Eye (tissue), 1 donor: ENCODE data around the gene ZFAND6.
"Not testable (repeated sequence)": the region's sequence is repeated elsewhere in the genome, so short reads cannot be mapped to it uniquely, and the experiment has no call there.

Experiments
- DNase-seq: peaks from one replicate; pipeline ENCODE4 v3.0.0-alpha.2; 2015

Gene ZFAND6

DNA sequence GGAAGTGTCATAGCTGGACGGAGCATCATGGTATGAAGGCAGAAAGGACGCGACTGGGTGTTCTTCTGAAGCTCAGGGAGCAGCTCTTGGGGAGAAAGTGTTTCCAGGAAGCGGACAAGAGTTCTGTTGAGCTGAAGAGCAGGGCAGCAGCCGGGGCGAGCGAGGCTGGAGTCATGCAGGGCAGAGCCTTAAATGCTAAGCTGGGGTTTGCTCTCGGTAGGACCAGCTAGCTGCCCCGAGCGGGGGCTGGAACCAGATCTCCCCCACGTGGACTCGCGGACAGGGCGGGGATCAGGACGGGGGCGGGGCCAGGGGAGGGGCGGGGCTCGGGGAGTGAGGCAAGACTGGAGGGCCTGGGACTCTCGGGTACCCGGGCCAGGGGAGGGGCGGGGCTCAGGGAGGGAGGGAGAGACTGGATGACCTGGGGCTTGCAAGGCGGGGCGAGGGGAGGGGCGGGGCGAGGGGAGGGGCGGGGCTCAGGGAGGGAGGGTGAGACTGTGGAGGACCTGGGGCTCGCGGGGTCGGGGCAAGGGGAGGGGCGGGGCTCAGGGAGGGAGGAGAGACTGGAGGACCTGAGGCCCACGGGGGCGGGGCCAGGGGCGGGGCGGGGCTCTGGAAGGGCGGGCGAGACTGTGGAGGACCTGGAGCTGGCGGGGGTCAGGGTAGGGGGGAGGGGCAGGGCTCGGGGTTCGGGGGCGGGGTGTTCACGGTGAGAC, 92.9 kb downstream of the ZFAND6 start:
- peak; percentile 90 for DNase-seq

- peak; percentile 83 for DNase-seq
These were observed 93.7 kb downstream of the ZFAND6 start, which contains the start of gene FAH for GRCh38 chr15:80152896-80153876. Gene FAH (plus strand): TSS chr15:80152999. CDS start chr15:80153055, 56 bp downstream.

DNA sequence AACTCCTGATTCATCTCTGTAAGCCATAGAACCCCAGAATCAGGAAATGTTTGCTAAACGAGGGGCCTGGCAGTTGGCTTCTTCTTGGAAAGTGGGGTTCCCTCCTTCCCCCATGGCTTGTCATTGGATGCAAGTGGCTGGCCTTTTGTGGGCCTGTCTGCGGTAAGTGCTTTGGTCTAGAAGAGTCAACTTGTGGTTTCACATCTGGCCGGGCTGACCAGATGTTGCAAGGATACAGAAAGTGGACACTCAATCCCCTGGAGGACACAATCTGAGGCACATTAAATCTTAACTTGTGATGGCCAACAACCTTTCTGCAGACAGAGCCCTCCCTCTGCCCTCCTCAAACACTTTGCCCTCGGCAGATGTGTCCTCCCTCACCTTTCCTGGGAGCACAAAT, 94.4 kb downstream of the ZFAND6 start:
- DNase-seq: no peak

- DNase-seq: no peak
These were observed 94.9 kb downstream of the ZFAND6 start for GRCh38 chr15:80154336-80154735.

DNA sequence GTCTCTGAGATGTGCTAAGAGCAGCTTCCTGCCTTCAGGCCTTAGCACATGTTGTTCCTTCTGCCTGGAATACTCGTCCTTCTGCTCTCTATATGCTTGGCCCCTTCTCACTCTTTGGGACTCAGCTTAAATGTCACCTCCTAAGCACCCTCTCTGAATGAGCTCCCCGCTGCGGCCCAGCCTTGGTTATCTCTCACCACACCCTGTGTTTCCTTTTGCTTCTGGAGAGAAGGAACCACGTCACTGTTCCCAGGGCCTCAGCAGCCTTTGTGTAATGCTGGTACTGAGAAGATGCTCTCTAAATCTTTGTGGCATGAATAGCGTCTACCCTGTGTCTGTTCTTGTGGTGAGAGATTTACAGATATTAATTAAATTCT, 95.5 kb downstream of the ZFAND6 start:
- no peak for DNase-seq

GRCh38 chr15:80155378-80156175, 96.1 kb downstream of the ZFAND6 start:
- DNase-seq: not testable (repeated sequence)

DNA sequence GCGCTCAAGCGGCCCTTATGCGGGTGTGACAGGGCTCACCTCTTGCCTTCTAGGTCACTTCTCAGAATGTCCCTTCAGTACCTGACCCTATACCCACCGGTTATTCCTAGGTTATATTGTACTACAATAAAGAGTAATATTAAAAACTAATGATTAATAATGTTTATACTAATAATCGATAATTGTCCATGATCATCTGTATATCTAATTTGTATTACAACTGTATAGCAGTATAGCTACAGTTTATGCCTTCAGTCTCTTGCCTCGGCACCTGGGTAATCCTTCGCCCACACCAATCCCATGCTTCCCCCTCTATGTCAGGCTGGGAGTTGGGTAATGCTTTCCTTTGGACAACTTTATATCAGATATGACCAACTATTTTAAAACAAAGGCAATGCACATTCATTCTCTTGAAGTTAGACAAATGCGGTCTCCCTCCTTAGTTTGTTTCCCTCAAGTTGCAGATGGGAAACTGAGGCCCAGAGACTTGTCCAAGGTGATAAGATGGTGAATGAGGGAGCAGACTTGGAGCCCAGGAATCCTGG, 96.8 kb downstream of the ZFAND6 start:
- no peak for DNase-seq

DNA sequence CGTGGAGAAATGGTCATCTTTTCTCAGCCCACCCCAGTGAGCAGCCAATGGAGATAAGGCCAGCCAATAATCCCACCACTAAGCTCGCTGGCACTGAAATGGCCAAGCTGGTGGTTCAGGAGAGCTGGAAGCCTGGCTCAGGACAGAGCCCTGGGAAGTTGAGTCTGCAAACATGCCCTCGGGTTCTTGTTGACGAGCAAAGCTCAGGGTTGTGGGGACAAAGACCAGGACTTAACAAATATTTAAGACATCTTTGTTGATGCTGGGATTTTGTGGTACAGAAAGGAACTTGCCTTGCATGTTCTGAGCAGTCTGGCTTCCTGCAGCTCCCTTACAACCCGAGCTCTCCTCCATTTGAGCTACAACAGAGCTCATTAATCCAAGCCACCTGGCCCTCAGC, 97.7 kb downstream of the ZFAND6 start:
- no peak for DNase-seq

GRCh38 chr15:80159301-80159700, 99.8 kb downstream of the ZFAND6 start:
- DNase-seq: no peak

DNA sequence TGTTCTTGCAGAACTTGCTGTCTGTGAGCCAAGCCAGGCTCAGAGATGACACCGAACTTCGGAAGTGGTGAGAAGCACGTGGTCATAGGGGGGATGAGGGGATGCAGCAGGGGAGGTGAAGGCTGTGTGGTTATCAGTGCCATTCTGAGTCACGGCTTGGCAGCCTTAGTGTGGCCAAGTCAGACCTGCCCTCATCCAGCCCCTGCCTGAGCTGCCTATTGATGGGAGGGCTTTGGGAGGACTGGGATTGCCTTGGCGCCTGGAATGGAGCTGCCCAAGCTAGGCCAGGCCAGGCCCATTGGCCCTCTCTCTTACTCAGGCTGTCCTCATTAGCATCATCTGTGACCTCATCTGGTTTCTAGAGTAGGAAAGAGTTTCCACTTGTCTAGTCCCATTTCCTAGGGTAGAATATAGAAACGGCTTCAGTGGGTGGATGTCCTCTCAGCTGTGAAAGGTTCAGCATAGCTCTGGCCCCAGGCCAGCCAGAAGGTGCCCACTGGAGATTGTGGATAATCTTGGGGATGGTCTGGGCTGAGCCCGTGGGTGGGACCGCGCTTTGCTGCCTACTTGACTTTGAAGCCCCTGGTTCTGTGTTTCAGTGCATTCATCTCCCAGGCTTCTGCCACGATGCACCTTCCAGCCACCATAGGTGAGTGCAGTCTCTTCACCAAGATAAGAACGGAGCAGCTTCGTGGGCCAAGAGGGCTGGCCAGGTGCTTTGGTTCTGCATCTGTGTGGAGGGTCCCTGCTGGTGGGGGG, 100.5 kb downstream of the ZFAND6 start:
- DNase-seq: no peak

GRCh38 chr15:80160570-80161156, 101.2 kb downstream of the ZFAND6 start:
- DNase-seq: no peak

DNA sequence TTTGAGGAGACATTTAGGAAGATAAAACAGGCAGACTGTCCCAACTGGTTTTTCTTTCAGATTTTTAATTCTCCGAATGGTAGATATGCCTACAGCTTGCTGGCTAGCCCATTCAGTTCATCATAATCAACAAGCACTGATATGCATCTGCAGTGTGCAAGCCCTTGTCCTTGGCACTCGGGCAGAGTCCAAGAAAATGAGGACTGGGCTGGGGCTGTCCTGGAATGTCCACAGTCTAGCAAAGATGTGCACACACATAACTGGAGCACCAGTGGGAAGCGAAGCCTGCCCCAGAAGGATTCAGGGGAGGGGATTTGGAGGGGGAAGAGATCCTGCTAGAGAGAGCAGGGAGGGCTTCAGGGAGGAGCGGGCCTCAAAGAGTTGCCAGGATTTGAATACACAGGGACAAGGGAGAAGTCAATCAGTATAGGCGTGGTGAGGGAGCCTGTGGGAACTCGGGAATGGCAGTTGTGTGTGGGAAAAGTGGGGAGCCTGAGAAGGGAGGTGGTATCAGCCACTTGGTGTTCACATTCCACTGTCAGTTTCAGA, 102.1 kb downstream of the ZFAND6 start:
- DNase-seq: no peak

DNA sequence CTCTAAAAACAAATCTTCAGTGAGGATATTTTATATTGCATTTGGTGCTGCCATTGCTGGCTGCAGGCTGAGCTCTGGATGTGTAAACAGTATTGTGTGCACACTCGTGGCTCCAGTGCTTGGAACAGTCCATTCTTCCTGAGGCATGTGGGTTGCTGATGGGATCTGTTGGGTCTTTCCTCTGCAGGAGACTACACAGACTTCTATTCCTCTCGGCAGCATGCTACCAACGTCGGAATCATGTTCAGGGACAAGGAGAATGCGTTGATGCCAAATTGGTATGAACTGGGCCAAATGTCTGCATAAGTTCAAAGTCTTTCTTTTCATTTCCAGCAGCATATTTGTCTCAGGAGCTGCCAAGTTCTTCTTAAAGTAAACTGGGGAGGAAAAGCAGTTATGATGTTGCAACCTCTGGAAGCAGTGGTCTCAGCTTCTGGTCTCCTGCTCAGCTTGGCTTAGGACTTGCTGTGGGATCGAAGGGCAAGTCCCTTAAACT, 102.6 kb downstream of the ZFAND6 start:
- DNase-seq: no peak

GRCh38 chr15:80163217-80163616, 103.7 kb downstream of the ZFAND6 start:
- no peak for DNase-seq

DNA sequence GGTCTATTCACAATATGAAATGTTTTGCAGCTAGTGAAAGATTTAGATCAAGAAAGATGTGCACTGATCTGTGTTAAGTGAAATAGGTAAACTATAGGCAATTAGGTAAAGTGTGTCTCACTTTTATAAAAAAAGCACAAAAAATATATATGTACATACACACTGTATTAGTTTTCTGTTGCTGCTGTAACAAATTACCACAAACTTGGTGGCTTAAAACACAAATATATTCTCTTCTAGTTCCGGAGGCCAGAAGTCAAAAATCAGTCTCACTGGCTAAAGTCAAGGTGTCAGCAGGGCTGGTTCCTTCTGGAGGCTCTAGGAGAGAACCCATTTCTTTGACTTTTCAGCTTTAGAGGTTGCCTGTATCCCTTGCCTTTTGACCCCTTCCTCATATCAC, 104.4 kb downstream of the ZFAND6 start:
- no peak for DNase-seq

- no peak for DNase-seq
These were observed 108.5 kb downstream of the ZFAND6 start for GRCh38 chr15:80167936-80168335.

GRCh38 chr15:80168421-80168820, 108.9 kb downstream of the ZFAND6 start:
- no peak for DNase-seq

GRCh38 chr15:80169768-80170357, 110.4 kb downstream of the ZFAND6 start:
- DNase-seq: no peak

- DNase-seq: no peak
These were observed 111.1 kb downstream of the ZFAND6 start for GRCh38 chr15:80170596-80170995.

DNA sequence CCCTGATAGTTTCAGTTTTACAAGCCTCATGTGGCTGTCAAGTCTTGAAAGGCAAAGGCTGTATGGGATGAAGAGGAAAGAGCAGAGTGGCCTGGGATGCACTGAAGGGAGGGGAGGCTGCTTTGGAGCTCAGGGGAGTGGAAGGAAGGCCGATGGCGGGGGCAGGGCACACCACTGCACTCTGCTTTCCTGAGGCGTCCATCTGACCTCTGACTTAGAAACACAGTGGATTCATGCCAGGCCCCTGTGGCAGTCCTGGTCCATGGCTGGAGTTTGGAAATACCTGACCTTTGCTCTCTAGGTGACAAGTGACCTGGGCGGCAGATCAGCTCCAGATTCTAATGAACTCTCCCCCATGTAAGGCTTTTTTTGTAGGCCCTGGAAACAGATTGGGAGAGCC, 112.3 kb downstream of the ZFAND6 start:
- DNase-seq: no peak

DNA sequence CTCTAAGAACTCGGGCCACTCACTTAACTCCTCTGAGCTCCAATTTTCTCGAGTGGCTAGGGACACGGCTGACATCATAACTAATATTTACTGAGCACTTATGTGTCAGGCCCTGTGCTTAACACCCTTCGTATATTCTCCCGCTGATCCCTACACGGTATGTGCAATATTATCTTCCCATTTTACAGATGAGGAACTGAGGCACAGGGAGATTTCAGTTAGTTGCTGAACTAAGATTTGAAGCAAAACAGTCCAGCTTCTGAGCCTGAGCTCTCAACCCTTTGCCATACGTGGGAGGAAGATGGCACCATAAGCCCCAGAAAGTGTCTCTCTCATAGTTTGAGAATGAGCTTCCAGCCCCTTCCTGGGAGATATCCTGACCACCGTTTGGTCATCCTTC, 112.9 kb downstream of the ZFAND6 start:
- DNase-seq: no peak
